ENCODE results near the gene GRAP.
"Not testable (repeated sequence)": the region's sequence is repeated elsewhere in the genome, so short reads cannot be mapped to it uniquely, and the experiment has no call there.

GRCh38 chr17:19055447-19055846 lies 8.7 kb upstream of the GRAP start:
- not testable (repeated sequence) for TF ChIP-seq CTCF (IDR thresholded peaks at IDR 0.05 in 8 of 11, conservative IDR thresholded peaks at IDR 0.05 in 3 of 11); POLR2A (IDR thresholded peaks at IDR 0.05); POLR2AphosphoS5 (IDR thresholded peaks at IDR 0.05)
